Kidney (tissue), 14 donors: Measurements from ENCODE around the gene CCDC169. TPM values are rescaled to one million over a fixed set of nuclear protein-coding genes. Genes with fewer than 3 reads are reported as not detected.

Experiments used
- DNase-seq, 5 donors: peaks; one replicate each; pipeline ENCODE4 v3.0.0-alpha.2; 2013 to 2020
- FAIRE-seq: peaks from 2 replicates; lab custom pipeline; 2012; peaks lifted over from hg19 to GRCh38; lab: Jason Lieb, UNC
- H3K27ac ChIP-seq, 2 donors: one replicate each; pipeline ENCODE4 v1.7.0; 2013; ENCODE audit warnings: low read depth in 2 of 2, low read length in 2 of 2, inconsistent platforms in 1 of 2
- H3K27me3 ChIP-seq: one replicate; pipeline ENCODE4 v1.7.1; 2013; ENCODE audit warnings: low read length, inconsistent platforms; ENCODE audit not compliant: control insufficient read depth, insufficient read depth
- H3K36me3 ChIP-seq, 3 donors: one replicate each; pipeline versions ENCODE4 v1.7.0 to v1.7.1; 2013; ENCODE audit warnings: low read length in 3 of 3, control low read depth in 1 of 3, inconsistent platforms in 1 of 3; ENCODE audit not compliant: insufficient read depth in 3 of 3, control insufficient read depth in 2 of 3
- H3K4me1 ChIP-seq, 3 donors: one replicate each; pipeline versions ENCODE4 v1.7.0 to v1.7.1; 2013; ENCODE audit warnings: low read length in 3 of 3, inconsistent platforms in 1 of 3, low read depth in 1 of 3; ENCODE audit not compliant: control insufficient read depth in 2 of 3, insufficient read depth in 2 of 3
- H3K4me3 ChIP-seq, 3 donors: one replicate each; pipeline versions ENCODE4 v1.7.0 to v1.8.1; 2013; ENCODE audit warnings: low read length in 3 of 3, control low read depth in 1 of 3, inconsistent platforms in 1 of 3
- H3K9ac ChIP-seq, 3 donors: one replicate each; pipeline versions ENCODE4 v1.7.0 to v1.7.1; 2013; ENCODE audit warnings: low read length in 3 of 3, control low read depth in 1 of 3, inconsistent platforms in 1 of 3
- H3K9me3 ChIP-seq, 3 donors: one replicate each; pipeline versions ENCODE4 v1.7.0 to v1.7.1; 2013; ENCODE audit warnings: low read length in 3 of 3, control low read depth in 1 of 3, inconsistent platforms in 1 of 3; ENCODE audit not compliant: control insufficient read depth in 2 of 3, insufficient read depth in 1 of 3
- CTCF ChIP-seq: IDR thresholded peaks from 3 replicates; pipeline ENCODE4 v1.5.1; 2012; ENCODE audit warnings: mild to moderate bottlenecking, moderate library complexity, borderline replicate concordance; ENCODE audit not compliant: insufficient read depth; ENCODE audit errors: extremely low read depth
- intact Hi-C: fragments of 100-400 bp; cut with DNase I; formaldehyde crosslinking; loops from one replicate; pipeline ENCODE4 v1.11.1; 2022
- polyA plus RNA-seq: library from polyadenylated mRNA; stranded (reverse); fragments of 350-450 nt; fragmentation: Illumina TruSeq; extraction: RNeasy Lipid Tissue Mini Kit (QIAGEN cat#74804); gene quantifications from one replicate; pipeline ENCODE4 v1.2.3, GENCODE V29; 2014; ENCODE audit warnings: low read depth, low replicate concordance; ENCODE audit not compliant: insufficient read depth
- total RNA-seq: library from RNA; stranded (reverse); fragmentation: NEBNext Ultra II Directional; extraction: Animal tissue kit (Norgen Biotek cat#: 25700); gene quantifications from one replicate; pipeline ENCODE4 v1.2.1, GENCODE V29; 2021
- donor health status: control.
- donor health status: control.
- donor health status: control.
- donor health status: control.
- donor health status: control.
- donor health status: DM: yes; HTN: yes; CAD: no.
- donor health status: Normal renal cell carcinoma (clear cell type).

The CCDC169 gene
- total and polyA plus RNA-seq, 2 donors from 2014 or later, result 1.5 to 2.5 TPM

GRCh38 chr13:36192166-36192565 lies 105.4 kb downstream of the CCDC169 start:
- H3K27me3 ChIP-seq, result no peaks in the 10 kb centered on the region
- no peak overlapping the region for H3K9ac ChIP-seq

DNA sequence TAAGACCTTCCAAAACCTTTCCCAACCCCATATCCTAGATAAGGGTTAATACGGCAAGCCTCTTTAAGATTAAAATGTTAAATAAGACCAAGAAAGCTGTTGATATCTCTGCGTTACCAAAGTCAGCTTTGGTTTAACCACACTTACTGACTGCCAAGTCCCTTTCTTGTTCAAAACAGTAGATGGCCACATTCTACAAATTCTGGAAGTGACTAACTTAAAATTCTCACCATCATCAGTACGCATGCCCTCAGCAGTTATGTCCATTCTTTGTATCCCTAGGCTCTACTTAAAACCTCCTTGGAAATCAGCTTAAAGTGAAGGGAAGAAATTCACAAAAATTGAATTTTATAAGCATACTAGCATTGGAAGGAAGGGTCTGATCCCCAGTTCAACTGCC lies 106.8 kb downstream of the CCDC169 start:
- intact Hi-C loops, result no loop called here
- DNase-seq, result no peak
- Histone ChIP-seq H3K4me3 (no peak overlapping the region), H3K9ac (no peak overlapping the region), H3K9me3 (no peaks in the 10 kb centered on the region), H3K4me1 (no peaks in the 10 kb centered on the region), H3K27ac (no peak overlapping the region), H3K27me3 (no peaks in the 10 kb centered on the region), H3K36me3 (no peaks in the 10 kb centered on the region)
- no peak for TF ChIP-seq CTCF
- no peak for FAIRE-seq

More at GRCh38 chr13:36192166-36192565, 105.4 kb downstream of the CCDC169 start:
- no peak for FAIRE-seq
- Histone ChIP-seq H3K36me3 (no peaks in the 10 kb centered on the region), H3K9me3 (no peaks in the 10 kb centered on the region), H3K4me3 (no peak overlapping the region), H3K27ac (no peak overlapping the region), H3K4me1 (no peaks in the 10 kb centered on the region)
- TF ChIP-seq CTCF, result no peak
- intact Hi-C loops, result no loop called here
- no peak for DNase-seq

GRCh38 chr13:36188441-36188840 lies 109.2 kb downstream of the CCDC169 start:
- Histone ChIP-seq H3K27me3 (no peaks in the 10 kb centered on the region), H3K4me1 (no peaks in the 10 kb centered on the region), H3K4me3 (no peak overlapping the region), H3K9me3 (no peaks in the 10 kb centered on the region), H3K27ac (no peak overlapping the region), H3K9ac (no peak overlapping the region), H3K36me3 (no peaks in the 10 kb centered on the region)
- TF ChIP-seq CTCF, result no peak
- intact Hi-C loops, result no loop called here
- DNase-seq (no peak), FAIRE-seq (no peak)

DNA sequence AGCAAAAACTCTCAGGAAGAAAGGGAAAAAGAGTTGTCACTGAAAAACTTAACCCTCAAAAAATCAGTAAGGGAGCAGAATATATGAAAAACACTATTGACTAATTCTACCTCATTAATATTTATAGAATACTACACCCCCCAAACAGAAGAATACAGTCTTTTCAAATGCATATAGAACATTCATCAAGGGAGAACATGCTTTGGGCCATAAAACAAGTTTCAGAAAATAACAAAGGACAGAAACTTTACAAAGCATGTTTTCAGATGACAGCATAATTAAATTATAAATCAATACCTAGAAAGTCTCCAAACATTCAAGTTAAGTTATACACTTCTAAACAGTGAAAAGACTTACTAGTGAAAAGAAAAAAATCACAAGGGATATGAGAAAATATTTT lies 113.7 kb downstream of the CCDC169 start:
- FAIRE-seq (no peak), DNase-seq (no peak)
- H3K9me3 ChIP-seq, result no peaks in the 10 kb centered on the region
- no peaks in the 10 kb centered on the region for H3K27me3 ChIP-seq
- no peak overlapping the region for H3K9ac ChIP-seq
- intact Hi-C loops, result no loop called here
- no peak overlapping the region for H3K4me3 ChIP-seq
- no peak overlapping the region for H3K27ac ChIP-seq
- TF ChIP-seq CTCF, result no peak
- H3K4me1 ChIP-seq, result no peaks in the 10 kb centered on the region
- H3K36me3 ChIP-seq, result no peaks in the 10 kb centered on the region
